Measurements from ENCODE around the gene SLC16A3.

The SLC16A3 gene

GRCh38 chr17:82219083-82219482 lies 9.8 kb upstream of the SLC16A3 start (continued):
- no peak for TF ChIP-seq PATZ1 (CRISPR knock-in tag; IDR thresholded peaks at IDR 0.05; ENCODE audit: borderline replicate concordance)

DNA sequence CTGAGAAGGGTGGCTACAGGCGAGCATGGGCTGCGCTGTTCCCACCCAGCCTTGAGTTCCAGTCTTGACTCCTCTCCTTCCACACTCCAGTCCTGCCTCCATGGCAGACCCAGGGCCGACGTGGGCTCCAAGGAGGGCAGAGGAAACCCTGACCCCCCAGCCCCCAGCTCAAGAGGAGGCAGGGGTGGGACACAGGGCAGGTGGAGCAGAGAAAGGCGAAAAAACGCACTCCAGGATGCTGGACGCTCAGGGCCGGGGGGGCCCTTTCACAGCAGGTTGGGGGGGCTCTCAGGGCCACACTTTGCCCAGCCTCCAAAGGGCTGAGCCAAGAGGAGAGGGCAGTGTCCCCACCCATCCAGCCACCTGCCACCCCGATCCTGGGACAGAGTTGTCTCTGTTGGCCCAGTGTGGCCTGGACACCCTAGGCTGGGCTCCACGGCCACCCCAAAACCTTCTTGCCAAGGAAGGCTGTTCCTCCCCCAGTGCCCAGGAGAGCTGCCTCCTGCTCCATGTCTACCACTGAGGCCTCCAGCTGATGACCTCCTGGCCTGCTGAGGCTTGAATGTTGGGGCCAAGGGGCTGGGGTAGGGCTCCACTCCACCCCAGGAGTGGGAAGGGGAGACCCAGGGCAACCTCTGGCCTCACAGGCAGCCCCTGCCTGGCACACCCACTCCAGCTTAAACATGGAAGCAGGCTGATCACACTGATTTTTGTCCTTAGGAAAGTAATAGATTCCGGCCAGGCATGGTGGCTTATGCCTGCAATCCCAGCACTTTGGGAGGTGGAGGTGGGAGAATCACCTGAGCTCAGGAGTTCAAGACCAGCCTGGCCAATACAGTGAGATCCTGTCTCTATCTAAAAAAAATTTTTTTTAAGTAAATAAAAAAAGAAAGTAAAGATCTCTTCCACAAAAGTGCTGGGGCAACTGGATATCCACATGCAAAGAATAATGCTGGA lies 8.8 kb upstream of the SLC16A3 start:
- TF ChIP-seq CSDC2 (CRISPR knock-in tag; IDR thresholded peaks at IDR 0.05) (no peak), TOX (CRISPR knock-in tag; IDR thresholded peaks at IDR 0.05; ENCODE audit: borderline replicate concordance) (no peak), CREB5 (CRISPR knock-in tag; IDR thresholded peaks at IDR 0.05; ENCODE audit: low read depth) (no peak), ZNF565 (CRISPR knock-in tag; conservative IDR thresholded peaks at IDR 0.05; ENCODE audit: low read depth) (no peak), ESRRG (CRISPR knock-in tag; IDR thresholded peaks at IDR 0.05) (no peak), ZFP3 (CRISPR knock-in tag; IDR thresholded peaks at IDR 0.05) (no peak), ARNTL (CRISPR knock-in tag; IDR thresholded peaks at IDR 0.05; ENCODE audit: borderline replicate concordance, low read depth) (no peak), OSR1 (CRISPR knock-in tag; IDR thresholded peaks at IDR 0.05) (no peak), PATZ1 (CRISPR knock-in tag; IDR thresholded peaks at IDR 0.05; ENCODE audit: borderline replicate concordance) (no peak), ISL1 (CRISPR knock-in tag; IDR thresholded peaks at IDR 0.05) (no peak), ZFP30 (CRISPR knock-in tag; IDR thresholded peaks at IDR 0.05) (no peak), TSHZ2 (CRISPR knock-in tag; IDR thresholded peaks at IDR 0.05) (no peak), BACH2 (CRISPR knock-in tag; IDR thresholded peaks at IDR 0.05; ENCODE audit: borderline replicate concordance) (no peak), ZC3H10 (CRISPR knock-in tag; IDR thresholded peaks at IDR 0.05) (no peak), GLIS3 (CRISPR knock-in tag; IDR thresholded peaks at IDR 0.05) (no peak), TCF4 (CRISPR knock-in tag; IDR thresholded peaks at IDR 0.05; ENCODE audit: borderline replicate concordance) (no peak), RARB (CRISPR knock-in tag; IDR thresholded peaks at IDR 0.05) (no peak), ZNF70 (CRISPR knock-in tag; IDR thresholded peaks at IDR 0.05) (no peak)
- TF ChIP-seq, protein P1, sequence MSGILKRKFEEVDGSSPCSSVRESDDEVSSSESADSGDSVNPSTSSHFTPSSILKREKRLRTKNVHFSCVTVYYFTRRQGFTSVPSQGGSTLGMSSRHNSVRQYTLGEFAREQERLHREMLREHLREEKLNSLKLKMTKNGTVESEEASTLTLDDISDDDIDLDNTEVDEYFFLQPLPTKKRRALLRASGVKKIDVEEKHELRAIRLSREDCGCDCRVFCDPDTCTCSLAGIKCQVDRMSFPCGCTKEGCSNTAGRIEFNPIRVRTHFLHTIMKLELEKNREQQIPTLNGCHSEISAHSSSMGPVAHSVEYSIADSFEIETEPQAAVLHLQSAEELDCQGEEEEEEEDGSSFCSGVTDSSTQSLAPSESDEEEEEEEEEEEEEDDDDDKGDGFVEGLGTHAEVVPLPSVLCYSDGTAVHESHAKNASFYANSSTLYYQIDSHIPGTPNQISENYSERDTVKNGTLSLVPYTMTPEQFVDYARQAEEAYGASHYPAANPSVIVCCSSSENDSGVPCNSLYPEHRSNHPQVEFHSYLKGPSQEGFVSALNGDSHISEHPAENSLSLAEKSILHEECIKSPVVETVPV (CRISPR knock-in tag; IDR thresholded peaks at IDR 0.05), result no peak
- TF ChIP-seq, protein P2, sequence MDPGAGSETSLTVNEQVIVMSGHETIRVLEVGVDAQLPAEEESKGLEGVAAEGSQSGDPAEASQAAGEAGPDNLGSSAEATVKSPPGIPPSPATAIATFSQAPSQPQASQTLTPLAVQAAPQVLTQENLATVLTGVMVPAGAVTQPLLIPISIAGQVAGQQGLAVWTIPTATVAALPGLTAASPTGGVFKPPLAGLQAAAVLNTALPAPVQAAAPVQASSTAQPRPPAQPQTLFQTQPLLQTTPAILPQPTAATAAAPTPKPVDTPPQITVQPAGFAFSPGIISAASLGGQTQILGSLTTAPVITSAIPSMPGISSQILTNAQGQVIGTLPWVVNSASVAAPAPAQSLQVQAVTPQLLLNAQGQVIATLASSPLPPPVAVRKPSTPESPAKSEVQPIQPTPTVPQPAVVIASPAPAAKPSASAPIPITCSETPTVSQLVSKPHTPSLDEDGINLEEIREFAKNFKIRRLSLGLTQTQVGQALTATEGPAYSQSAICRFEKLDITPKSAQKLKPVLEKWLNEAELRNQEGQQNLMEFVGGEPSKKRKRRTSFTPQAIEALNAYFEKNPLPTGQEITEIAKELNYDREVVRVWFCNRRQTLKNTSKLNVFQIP (CRISPR knock-in tag; IDR thresholded peaks at IDR 0.05; ENCODE audit: borderline replicate concordance, low read depth), result no peak
- ATAC-seq, result no peak
